HG03135 (cell line): ENCODE data around the gene DNM2.
"Not testable (repeated sequence)": the region's sequence is repeated elsewhere in the genome, so short reads cannot be mapped to it uniquely, and the experiment has no call there.

ENCODE experiments used
- ATAC-seq: cut with Tn5 transposase; IDR thresholded peaks from one replicate; pipeline ENCODE4 v1.9.1; 2021; ENCODE audit warnings: mild to moderate bottlenecking, moderate library complexity; ENCODE audit not compliant: unreplicated experiment

The DNM2 gene

DNA sequence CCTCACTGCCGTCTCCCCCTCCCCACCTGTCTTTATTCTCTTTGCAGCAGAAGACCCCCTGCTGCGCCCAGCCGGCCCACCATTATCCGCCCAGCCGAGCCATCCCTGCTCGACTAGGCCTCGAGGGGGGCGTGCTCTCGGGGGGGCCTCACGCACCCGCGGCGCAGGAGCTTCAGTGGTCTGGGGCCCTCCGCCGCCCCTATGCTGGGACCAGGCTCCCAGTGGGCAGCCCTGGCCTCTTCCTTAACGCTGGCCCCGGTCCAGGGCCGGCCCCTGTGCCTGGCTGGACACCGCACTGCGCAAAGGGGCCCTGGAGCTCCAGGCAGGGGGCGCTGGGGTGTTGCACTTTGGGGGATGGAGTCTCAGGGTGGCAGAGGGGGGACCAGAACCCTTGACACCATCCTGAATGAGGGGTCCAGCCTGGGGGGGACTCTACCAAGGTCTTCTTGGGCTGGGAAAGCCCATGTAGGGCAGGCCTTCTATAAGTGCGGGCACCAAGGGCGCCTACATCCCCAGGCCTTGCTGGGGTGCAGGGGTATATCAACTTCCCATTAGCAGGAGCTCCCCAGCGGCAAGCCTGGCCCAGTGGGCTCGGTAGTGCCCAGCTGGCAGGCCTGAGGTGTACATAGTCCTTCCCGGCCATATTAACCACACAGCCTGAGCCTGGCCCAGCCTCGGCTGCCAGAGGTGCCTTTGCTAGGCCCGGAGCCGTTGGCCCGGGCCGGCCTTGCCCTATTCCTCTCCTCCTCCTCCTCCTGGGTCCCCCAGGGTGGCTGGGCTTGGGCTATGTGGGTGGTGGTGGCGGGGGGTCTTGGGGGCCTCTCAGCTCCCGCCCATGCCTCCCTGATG lies 113.3 kb downstream of the DNM2 start:
- no peak for ATAC-seq

DNA sequence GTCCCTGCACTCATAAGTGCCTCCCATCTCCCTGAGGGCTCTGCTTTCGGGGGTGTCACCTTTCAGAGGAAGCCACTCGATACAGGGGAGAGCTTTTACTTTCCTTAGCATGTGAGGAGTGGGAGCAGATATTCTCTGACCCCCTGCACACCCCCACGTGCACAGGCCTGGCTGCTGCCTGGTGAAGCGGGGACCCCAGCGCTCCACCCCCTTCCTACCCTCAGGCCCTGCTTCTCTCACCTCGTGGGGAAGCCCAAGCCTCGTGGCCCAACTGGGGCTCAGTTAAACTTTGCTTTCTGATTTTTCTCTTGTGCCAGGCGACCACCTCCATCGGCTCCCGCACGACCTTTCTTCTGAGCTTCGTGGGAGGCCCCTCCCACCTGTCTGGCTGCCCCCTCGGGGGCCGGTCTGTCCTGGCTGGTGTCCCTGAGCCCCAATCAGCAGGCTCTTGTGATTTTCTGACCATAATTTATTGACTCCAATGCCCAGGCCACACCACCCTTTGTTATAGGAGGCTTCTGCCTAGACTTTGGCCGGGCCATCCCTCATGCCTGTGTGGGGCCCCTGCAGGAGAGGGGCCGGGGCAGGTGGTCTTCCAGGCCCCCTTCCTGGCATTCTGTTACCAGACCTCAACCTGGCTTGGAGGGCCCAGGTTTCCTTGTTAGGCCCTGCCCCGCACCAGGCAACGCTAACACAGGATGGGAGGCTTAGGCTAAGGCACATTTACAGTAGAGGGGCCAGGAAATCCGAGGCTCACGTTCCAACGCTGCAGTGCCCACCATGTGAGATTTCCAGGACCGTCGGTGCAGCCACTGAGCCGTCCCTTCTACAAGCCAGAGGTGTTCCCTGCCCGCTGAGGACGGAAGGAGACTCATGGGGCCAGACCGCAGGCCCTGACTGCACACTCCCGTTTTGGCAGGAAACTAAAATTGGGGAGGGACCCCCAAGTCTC lies 114.4 kb downstream of the DNM2 start:
- ATAC-seq, result no peak

DNA sequence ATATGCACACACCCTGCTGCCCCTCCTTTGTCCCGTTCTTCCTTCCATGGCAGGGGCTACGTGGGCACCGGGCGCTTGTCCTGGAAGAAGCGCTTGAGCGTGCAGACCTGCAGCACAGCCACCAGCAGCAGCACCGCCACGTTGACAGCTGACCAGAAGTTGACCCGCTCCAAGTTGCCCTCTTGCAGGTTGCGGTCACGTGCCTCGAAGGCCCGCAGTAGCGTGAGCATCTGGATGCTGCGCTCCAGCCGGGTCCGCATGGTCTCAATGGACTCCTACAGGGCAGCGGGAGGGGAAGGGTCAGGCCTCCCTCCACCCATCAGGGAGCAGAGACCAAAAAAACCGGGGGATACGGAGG lies 115.0 kb downstream of the DNM2 start:
- ATAC-seq, result no peak

DNA sequence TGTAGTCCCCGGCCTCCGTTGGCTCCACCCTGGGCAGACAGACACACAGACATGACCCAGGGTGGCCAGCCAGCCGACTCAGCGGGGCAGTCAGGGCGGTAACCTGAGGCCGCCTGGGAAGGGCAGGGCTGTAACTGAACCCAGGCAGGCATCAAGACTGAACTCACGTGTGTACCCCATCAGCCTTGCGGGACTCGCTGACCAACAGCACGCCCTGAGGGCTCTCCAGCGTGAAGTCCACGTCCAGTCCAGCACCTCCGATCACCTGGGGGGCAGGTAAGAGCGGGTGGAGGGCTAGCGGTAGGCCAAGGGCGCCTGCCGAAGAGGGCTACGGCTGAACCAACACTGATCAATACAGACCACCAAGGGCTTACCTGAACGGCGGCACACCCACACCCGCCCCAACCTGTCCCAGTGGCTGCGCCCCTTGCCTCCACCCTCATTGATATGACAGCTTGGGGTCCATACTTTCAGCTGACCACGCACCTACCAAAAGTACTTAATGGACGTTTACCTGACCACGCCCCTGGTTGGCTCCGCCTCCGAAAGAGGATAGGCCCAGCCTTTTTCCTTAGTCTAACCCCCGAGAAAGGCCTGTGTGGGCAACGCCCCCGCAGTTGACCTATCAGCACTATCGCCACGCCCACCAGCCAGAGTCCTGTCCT lies 117.3 kb downstream of the DNM2 start:
- ATAC-seq, result no peak

DNA sequence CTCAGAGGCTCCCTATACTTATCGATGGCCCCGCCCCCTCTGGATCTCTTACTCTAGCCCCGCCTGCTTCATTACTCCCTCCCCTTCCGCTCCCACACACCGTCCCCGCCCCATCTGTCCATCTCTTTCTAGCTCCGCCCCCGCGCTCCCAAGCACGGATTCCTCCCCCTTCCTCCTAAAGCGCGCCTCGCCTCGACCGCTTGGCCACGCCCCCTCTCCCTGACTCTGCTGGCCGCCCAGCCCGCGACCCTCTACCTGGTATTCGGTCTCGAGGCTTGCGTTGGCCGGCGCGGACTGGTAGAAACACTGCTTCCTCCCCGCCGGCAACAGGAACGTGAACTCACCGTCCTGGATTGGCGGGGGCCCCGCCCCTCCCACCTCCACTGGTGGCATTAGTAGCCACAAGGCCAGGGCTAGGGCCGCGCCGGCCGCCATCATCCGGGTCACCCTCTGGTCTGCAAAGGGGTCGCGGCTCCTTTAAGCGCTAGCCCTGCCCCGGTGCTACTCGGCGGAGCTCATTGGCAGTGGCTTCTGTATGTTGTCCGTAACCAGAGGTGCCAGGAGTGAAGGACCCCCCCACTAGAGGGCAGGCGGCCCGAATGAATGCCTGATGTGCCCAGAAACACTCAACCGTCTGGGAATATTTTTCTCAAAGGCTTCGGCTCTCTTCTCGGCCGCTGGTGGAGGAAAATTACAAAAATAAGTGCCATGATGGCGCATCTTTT lies 118.0 kb downstream of the DNM2 start, which contains the start of gene TMED1:
Gene TMED1, minus strand, starts transcription at position 459 of the 725 bp plus-strand sequence. Its CDS starts 21 bp downstream, at position 438.
- ATAC-seq, result peak; percentile 71

DNA sequence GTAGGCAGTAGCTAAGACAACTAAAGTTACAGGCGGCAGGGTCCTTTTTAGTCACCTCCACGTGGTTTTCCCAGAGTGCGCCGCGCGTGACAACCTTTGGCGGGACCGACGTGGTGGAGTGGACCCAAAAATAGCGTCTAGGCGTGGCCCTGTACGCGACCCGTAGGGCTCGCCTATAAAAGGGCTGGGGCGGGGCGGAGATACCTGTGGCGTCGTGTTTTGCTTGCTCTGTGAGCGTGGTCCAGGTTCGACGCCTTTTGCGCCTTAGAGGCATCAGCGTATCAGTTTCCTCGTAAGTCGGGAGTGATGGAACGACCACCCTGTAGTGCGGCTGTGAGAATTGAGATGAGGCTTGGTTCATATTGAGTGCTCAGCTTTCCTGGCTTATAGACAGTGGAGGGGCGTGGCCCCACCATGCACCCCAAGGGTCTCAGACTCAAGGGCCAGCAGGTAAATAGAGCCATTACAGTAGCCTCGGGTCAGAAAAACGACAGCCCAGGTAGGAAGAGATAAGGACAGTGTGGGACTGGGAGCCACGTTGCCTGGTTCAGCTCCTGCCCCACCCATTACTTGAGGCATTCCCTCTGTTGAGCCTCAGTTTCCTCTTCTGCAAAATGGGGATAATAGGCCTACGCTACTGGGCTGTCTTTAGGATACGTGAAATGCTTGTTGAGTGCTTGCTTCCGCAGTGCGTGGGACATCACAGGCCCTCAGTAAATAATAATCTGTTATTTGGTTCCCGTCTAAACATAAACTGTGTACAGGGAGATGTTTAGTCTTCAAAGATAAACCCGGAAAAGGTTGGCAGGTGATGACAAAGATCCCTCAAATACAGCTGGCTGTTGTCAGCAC lies 118.8 kb downstream of the DNM2 start:
- no peak for ATAC-seq

DNA sequence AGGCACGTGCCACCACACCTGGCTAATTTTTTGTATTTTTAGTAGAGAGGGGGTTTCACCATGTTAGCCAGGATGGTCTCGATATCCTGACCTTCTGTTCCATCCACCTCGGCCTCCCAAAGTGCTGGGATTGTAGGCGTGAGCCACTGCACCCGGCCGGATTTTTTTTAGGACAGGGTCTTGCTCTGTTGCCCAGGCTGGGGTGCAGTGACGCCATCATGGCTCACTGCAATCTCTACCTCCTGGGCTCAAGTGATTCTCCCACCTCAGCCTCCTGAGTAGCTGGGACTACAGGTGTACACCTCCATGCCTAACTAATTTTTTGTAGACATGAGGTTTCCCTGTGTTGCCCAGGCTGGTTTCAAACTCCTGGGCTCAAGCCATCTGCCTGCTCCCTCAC lies 119.8 kb downstream of the DNM2 start:
- not testable (repeated sequence) for ATAC-seq

DNA sequence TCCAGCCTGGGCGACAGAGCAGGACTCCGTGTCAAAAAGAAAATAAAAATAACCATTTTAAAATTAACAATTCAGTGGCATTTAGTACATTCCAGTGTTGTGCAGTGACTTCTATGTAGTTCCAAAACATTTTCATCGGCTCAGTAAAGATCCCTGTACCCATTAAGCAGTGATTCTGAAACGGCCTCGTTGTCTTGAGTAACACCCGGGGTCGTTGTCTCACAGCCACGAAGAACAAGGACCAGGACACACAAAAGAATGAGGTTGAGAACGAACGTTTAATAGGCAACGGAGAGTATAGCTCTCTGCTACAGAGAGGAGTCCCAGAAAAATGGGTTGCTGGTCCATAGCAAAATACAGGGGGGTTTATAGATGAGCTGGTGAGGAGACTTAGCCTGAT lies 120.5 kb downstream of the DNM2 start:
- no peak for ATAC-seq

DNA sequence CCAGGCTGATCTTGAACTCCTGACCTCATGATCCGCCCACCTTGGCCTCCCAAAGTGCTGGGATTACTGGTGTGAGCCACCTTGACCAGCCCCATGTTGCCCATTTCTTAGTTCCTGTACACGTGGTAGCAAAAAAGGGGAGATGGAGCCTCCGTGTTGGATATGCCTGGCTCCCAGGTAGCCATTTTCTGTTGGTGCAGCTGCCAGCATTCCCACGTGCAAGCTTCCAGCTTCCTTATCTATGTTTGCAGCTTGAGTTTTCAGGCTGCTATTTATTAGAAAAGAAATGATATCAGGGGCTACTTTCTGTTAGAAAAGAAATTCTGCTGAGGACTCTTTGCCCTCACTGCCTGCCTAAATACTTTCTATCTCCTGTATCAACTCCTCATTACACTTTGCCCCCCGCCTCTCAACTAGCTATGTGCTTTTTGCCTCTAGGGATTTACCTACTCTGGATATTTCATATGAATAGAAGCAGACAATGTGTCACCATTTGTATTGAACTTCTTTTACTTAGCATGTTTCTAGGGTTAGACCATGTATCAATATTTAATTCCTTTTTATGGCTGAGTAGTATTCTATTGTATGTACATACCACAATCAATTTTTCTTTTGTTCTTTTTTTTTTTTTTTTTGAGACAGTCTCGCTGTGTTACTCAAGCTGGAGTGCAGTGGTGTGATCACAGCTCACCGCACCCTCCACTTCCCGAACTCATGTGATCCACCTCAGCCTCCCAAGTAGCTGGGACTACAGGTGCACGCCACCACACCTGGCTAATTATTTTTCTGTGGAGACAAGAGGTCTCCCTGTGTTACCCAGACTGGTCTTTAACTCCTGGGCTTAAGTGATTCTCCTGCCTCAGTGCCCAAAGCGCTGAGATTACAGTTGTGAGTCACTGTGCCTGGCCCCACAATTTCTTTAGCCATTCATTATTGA lies 121.5 kb downstream of the DNM2 start:
- no peak for ATAC-seq

DNA sequence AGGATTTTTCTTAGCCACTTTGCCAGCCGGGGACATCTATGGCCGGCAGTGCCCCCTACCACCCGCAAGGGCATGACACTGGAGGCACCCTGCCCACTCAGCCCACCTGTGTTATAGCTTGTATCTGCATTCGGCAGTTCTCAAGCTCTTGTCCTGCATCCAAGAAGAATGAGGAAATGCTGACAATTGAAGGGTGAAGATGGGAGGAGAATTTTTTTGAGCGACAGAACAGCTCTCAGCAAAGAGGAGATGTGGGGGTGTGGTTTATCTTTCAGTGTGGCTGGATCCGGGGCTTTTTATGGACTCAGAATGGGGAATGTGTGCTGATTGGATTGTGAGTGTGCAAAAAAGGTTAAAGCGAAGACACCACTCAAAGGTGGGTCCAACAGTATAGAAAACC lies 124.9 kb downstream of the DNM2 start:
- no peak for ATAC-seq

DNA sequence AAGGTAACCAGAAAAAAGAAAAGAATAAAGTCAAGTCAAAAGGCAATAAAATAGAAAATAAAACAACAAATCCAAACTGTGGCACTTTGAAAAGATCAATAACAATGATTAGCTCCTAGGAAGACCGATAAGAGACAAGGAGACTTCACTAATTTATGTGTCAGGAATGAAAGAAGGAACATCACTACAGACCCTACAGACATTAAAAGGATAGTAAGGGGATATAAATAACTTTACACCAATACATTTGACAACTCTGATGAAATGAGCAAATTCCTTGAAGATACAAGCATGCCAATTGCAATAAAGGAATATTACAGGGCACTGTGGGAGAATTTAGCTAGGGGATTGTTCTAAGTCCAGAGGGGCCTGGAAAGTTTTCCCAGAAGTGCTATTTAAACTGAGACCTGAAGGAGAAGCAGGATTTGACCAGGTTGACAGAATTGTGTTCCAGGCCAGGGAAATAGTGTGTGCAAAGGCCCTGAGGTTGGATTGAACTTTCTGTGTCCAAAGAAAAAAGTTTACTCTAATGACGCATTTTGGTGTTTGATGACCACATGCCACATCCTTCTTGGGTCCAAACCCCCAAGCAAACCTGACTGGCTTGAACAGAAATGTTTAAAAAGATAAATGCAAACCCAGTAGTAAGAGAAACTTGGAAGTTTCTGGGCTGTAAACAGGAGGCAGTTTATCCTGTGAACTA lies 128.8 kb downstream of the DNM2 start:
- ATAC-seq, result no peak

DNA sequence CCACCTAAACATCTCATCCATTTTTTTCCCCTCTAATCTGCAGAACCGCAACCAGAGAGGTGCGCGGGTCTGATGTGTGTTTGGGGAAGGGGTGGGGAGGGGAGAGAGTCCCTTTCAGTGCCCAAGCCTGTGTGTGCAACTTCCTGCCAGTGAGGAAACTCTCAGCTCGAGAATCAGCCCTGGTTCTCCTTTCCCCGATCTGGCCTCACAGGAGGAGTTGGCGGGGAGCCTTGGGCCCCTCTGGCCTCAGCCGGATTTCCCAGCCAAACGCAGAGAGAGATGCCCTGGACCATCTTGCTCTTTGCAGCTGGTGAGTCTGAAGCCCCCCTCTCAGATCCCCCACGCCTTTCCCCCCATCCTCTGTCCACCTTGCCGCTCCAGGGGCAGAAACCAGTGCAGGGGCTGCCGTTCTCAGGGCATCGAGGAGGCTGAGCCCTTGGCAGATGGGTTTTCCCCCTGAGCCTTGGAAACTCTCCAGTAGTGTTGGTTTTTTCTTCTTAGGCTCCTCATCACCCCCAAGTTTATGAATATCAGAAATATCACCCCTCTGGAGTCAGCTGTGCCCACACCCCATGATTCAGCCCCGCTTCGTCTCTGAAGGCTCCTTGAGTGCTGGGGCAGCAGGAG lies 130.5 kb downstream of the DNM2 start, which contains the start of gene C19orf38:
Gene C19orf38, plus strand, starts transcription at position 186 of the 627 bp plus-strand sequence. Its CDS starts 94 bp downstream, at position 280.
- no peak for ATAC-seq

DNA sequence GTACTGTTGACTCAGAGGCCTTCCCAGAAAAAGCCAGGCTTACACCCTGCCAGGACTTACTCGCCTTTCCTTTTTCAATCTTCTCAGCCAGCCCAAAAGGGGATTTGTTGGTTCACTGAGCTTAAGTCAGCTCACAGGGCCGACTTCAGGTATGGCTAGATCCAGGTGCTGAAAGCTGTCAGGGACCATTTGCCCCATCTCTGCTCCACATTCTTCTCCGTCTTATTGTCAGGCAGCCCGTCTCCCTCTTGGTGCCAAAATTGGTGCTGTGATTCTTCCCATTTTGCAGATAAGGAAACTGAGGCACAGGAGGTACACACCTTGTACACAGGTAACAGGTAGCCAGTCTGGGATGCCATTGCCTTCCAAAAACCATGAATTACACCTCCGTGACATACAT lies 132.8 kb downstream of the DNM2 start:
- ATAC-seq, result no peak

DNA sequence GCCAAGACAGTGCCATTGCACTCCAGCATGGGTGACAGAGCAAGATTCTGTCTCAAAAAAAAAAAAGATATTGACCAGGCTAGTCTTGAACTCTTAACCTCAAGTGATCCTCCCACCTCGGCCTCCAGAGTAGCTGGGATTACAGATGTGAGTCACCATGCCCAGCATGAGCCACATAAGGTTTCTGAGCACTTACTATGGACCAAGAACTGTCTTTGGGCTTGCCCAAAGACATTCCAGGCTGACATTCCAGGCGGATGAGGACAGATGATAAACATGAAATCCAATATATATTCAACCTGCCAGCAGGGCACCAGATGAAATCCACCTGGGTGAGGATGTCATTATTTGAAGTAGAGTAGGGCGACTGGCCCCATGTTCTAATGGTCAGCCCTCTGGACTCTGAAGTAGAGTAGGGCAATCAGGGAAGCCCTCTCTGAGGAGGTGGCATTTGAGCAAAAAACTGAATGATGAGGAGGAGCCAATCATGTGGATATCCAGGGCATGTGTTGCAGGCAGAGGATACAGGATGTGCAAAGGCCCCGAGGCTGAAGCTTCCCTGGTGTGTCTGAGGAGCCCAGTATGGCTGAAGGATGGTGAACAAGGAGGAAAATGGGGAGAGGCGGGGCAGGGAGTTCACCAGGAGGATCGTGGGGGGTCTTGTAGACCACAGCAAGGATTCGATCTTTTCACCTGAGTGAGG lies 134.4 kb downstream of the DNM2 start:
- no peak for ATAC-seq

DNA sequence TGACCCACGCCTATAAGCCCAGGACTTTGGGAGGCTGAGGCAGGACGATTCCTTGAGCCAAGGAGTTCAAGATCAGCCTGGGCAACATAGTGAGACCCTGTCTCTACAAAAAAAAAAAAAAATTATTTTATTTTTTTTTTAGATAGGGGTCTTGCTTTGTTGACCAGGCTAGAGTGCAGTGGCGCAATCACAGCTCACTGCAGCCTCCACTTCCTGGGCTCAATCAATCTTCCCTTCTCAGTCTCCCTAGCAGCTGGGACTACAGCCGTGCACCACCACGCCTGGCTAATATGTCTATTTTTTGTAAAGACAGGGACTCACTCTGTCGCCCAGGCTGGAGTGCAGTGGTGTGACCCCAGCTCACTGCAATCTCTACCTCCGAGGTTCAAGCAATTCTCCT lies 135.1 kb downstream of the DNM2 start:
- ATAC-seq, result no peak

DNA sequence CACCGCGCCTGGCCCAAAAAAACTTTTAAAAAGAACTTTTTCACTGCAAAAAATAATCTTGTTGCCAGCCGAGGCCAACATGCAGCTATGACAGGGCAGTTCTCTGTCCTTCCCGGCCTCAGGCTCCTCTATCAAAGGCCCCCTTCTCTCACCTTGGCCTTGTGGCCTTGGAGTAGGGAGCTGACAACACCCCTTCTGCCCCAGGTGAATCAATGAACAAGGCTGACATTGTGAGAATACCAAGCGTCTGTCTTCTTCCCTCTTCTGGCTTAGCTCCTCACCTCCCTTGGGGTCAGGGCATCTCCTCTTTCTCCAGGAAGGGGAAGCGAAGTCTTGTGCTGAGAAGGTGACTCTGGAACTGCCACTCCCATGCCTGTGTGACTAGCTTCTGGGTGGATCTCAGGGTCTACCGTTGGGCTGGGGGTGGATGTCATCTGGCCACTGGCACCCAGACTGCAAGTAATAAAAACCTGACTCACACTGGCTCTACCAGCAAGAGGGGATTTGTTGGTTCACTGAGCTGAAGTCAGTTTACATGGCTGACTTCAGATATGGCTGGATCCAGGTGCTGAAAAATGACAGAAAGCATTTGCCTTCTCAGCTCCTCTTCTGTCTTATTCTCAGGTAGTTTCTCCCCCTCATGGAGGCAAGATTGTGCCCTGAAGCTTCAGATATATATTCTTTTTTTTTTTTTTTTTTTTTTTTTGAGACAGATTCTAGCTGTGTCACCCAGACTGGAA lies 136.6 kb downstream of the DNM2 start:
- ATAC-seq, result no peak
